Endothelial cell of umbilical vein (primary cell): Measurements from ENCODE around the gene ITIH4. TPM values are rescaled to one million over a fixed set of nuclear protein-coding genes. Genes with fewer than 3 reads are reported as not detected.

ENCODE experiments used
- BruUV-seq: library from RNA; stranded (reverse); fragments of 400-500 nt; replicated peaks from 2 replicates; lab custom pipeline; 2021; lab: Mats Ljungman, UMichigan
- CTCF ChIA-PET: fragments of 300-600, 350-600 bp; sonication (Branson Sonifier 250); formaldehyde crosslinking; loops from one replicate; lab custom pipeline; 2021; ENCODE audit warnings: antibody characterized with exemption, inconsistent platforms; lab: Charles Lee
- POLR2A ChIA-PET: fragments of 300-600, 350-600 bp; sonication (Branson Sonifier 250); formaldehyde crosslinking; loops from one replicate; lab custom pipeline; 2021; ENCODE audit warnings: antibody characterized with exemption, inconsistent platforms; lab: Charles Lee
- DNase-seq: peaks from one replicate; pipeline ENCODE4 v3.0.0-alpha.2; 2011; ENCODE audit warnings: low read depth, low spot score
- FAIRE-seq: peaks from 2 replicates; lab custom pipeline; 2011; peaks lifted over from hg19 to GRCh38; lab: Jason Lieb, UNC
- H2AFZ ChIP-seq: 2 replicates; pipeline ENCODE4 v1.6.0; 2012; ENCODE audit warnings: low read depth, low read length, control low read depth, inconsistent platforms
- H3K27ac ChIP-seq: 2 replicates; pipeline ENCODE4 v1.5.1; 2011; ENCODE audit warnings: low read depth, mild to moderate bottlenecking, control low read depth, low read length, moderate library complexity; ENCODE audit not compliant: insufficient read depth
- H3K27me3 ChIP-seq, 2 experiments: 2 replicates each; pipeline versions ENCODE4 v1.6.0 to v1.6.1; 2011; ENCODE audit warnings: low read length in 2 of 2, mixed read lengths in 1 of 2; ENCODE audit not compliant: control insufficient read depth in 2 of 2, insufficient read depth in 2 of 2
- H3K36me3 ChIP-seq, 2 experiments: 2 replicates in 1 of 2; 3 replicates in 1 of 2; pipeline ENCODE4 v1.5.1; 2011; ENCODE audit warnings: low read length in 2 of 2, mild to moderate bottlenecking in 1 of 2, moderate library complexity in 1 of 2; ENCODE audit not compliant: control insufficient read depth in 2 of 2, insufficient read depth in 2 of 2; ENCODE audit errors: extremely low read depth in 1 of 2
- H3K4me1 ChIP-seq: 3 replicates; pipeline ENCODE4 v1.5.1; 2011; ENCODE audit warnings: mild to moderate bottlenecking, low read length; ENCODE audit not compliant: control insufficient read depth, insufficient read depth; ENCODE audit errors: extremely low read depth
- H3K4me2 ChIP-seq: 2 replicates; pipeline ENCODE4 v1.6.1; 2011; ENCODE audit warnings: low read length, control low read depth, mixed read lengths; ENCODE audit not compliant: insufficient read depth
- H3K4me3 ChIP-seq, 3 experiments: fragments of 200-600 bp in 1 of 3; sonication (generic), shearing (Covaris generic) in 1 of 3; replicated peaks in 1 of 3; 2 replicates each; pipeline ENCODE4 v1.5.1; 2011 to 2016; ENCODE audit warnings: control low read depth in 3 of 3, low read length in 3 of 3, mild to moderate bottlenecking in 2 of 3, inconsistent platforms in 1 of 3, low read depth in 1 of 3, moderate library complexity in 1 of 3; ENCODE audit not compliant: insufficient read depth in 1 of 3
- H3K79me2 ChIP-seq: 2 replicates; pipeline ENCODE4 v1.6.0; 2012; ENCODE audit warnings: low read length, inconsistent platforms; ENCODE audit not compliant: control insufficient read depth, insufficient read depth
- H3K9ac ChIP-seq: replicated peaks from 2 replicates; pipeline ENCODE3; 2011; ENCODE audit warnings: low read length, control low read depth; ENCODE audit not compliant: insufficient read depth; ENCODE audit errors: extremely low read depth
- H3K9me1 ChIP-seq: replicated peaks from 3 replicates; pipeline ENCODE4 v1.6.0; 2011; ENCODE audit warnings: mild to moderate bottlenecking, low read length; ENCODE audit not compliant: control insufficient read depth, insufficient read depth; ENCODE audit errors: extremely low read depth
- H3K9me3 ChIP-seq: replicated peaks from 2 replicates; pipeline ENCODE4 v1.5.1; 2012; ENCODE audit warnings: low read length, inconsistent platforms; ENCODE audit not compliant: control insufficient read depth, insufficient read depth
- H4K20me1 ChIP-seq: replicated peaks from 2 replicates; pipeline ENCODE3; 2011; ENCODE audit warnings: mild to moderate bottlenecking, low read length; ENCODE audit not compliant: control insufficient read depth, insufficient read depth; ENCODE audit errors: extremely low read depth
- CTCF ChIP-seq, 2 donors: IDR thresholded peaks; 1 replicate in 1 of 2; 2 replicates in 1 of 2; pipeline ENCODE4 v1.5.1; 2011; ENCODE audit warnings: low read length in 2 of 2, mild to moderate bottlenecking in 2 of 2, moderate library complexity in 2 of 2, control low read depth in 1 of 2, inconsistent platforms in 1 of 2, low read depth in 1 of 2; ENCODE audit not compliant: insufficient read depth in 1 of 2; ENCODE audit errors: extremely low read depth in 1 of 2
- GATA2 ChIP-seq: IDR thresholded peaks from 2 replicates; pipeline ENCODE4 v1.7.0; 2011; ENCODE audit warnings: low read depth, mild to moderate bottlenecking, moderate library complexity, mixed read lengths, low read length; ENCODE audit not compliant: insufficient read length, insufficient read depth
- JUN ChIP-seq: IDR thresholded peaks from 2 replicates; pipeline ENCODE4 v1.6.1; 2011; ENCODE audit warnings: borderline replicate concordance, low read depth; ENCODE audit not compliant: insufficient read length, insufficient read depth
- MAX ChIP-seq: IDR thresholded peaks from 2 replicates; pipeline ENCODE4 v1.6.1; 2011; ENCODE audit not compliant: insufficient read depth, insufficient read length
- MYC ChIP-seq: IDR thresholded peaks from one replicate; pipeline ENCODE4 v1.6.1; 2011; ENCODE audit warnings: mild to moderate bottlenecking, low read depth, low read length
- POLR2A ChIP-seq: IDR thresholded peaks from 2 replicates; pipeline ENCODE4 v1.6.1; 2012; ENCODE audit warnings: low read depth, mild to moderate bottlenecking, control low read depth, low read length
- POLR2AphosphoS5 ChIP-seq: IDR thresholded peaks from 2 replicates; pipeline ENCODE4 v1.6.1; 2012; ENCODE audit warnings: low read depth, mild to moderate bottlenecking, control low read depth, low read length, moderate library complexity; ENCODE audit not compliant: insufficient read depth
- dilution Hi-C: fragments of 300-500 bp; cut with MboI; formaldehyde crosslinking; loops from one replicate; pipeline ENCODE4 v1.15.0; 2019; ENCODE audit warnings: low sequenced_read_pairs; ENCODE audit not compliant: extremely low pct_ligation_motif_present
- intact Hi-C: fragments of 100-400 bp; cut with micrococcal nuclease; formaldehyde crosslinking; loops from one replicate; pipeline ENCODE4 v1.10.0; 2022
- polyA plus RNA-seq, 4 experiments: library from polyadenylated mRNA; depleted of rRNA in 3 of 4; stranded (reverse) in 3 of 4; unstranded in 1 of 4; fragments of >200 nt; gene quantifications; 2 replicates each; pipeline versions ENCODE4 v1.2.1 to v1.2.3, GENCODE V29; 2011 to 2012; ENCODE audit warnings: missing spikeins in 1 of 4
- total RNA-seq: library from RNA; stranded (reverse); gene quantifications from 2 replicates; pipeline ENCODE4 v1.2.3, GENCODE V29; 2021

Gene ITIH4
- total and polyA plus RNA-seq, 2 donors (not counting 3 experiments of a cell fraction or from before 2014, with no cell fraction given), result 0.17 to 2.4 TPM

- intact Hi-C loops (no loop called here), dilution Hi-C loops (no loop called here)
- ChIA-PET CTCF (interaction anchor here (1.6 to 2.8 kb wide), 3 partner anchors 17 to 40 kb away, joined by 4 to 10 read pairs (median 7); no protein-coding TSS in a partner anchor), POLR2A (no interaction called here)
- H4K20me1 ChIP-seq, result no peaks in the 10 kb centered on the region
- peaks cover 0 to 5% of the 10 kb centered on the region in 2 experiments for H3K36me3 ChIP-seq
- no peak overlapping the region for H2AFZ ChIP-seq
- no peak overlapping the region for H3K4me2 ChIP-seq
- FAIRE-seq, result no peak
- H3K27me3 ChIP-seq, result no peaks in the 10 kb centered on the region
- no peak overlapping the region for H3K27ac ChIP-seq
- no peaks in the 10 kb centered on the region for H3K79me2 ChIP-seq
- no peak overlapping the region for H3K9ac ChIP-seq
- no peak overlapping the region for H3K4me3 ChIP-seq
- TF ChIP-seq POLR2AphosphoS5 (no peak), JUN (no peak), POLR2A (no peak), GATA2 (no peak), MAX (no peak)
- DNase-seq, result no peak
- H3K9me3 ChIP-seq, result no peaks in the 10 kb centered on the region
- H3K4me1 ChIP-seq, result no peaks in the 10 kb centered on the region
- no peaks in the 10 kb centered on the region for H3K9me1 ChIP-seq
- no TSS peak for BruUV-seq
Measured at GRCh38 chr3:52838561-52839267, 8.2 kb upstream of the ITIH4 start.

- H3K27me3 ChIP-seq, result no peaks in the 10 kb centered on the region
- H3K27ac ChIP-seq, result no peak overlapping the region
- ChIA-PET CTCF (interaction anchor here (1.0 to 2.8 kb wide), 6 partner anchors 8 to 38 kb away, joined by 3 to 10 read pairs (median 4); no protein-coding TSS in a partner anchor), POLR2A (no interaction called here)
- H3K4me1 ChIP-seq, result no peaks in the 10 kb centered on the region
- BruUV-seq, result no TSS peak
- DNase-seq (no peak), FAIRE-seq (no peak)
- peaks cover 0 to 5% of the 10 kb centered on the region in 2 experiments for H3K36me3 ChIP-seq
- dilution Hi-C loops, result no loop called here
- H3K9me3 ChIP-seq, result no peaks in the 10 kb centered on the region
- H3K4me2 ChIP-seq, result no peak overlapping the region
- no peaks in the 10 kb centered on the region for H4K20me1 ChIP-seq
- intact Hi-C loops, result no loop called here
- H3K79me2 ChIP-seq, result no peaks in the 10 kb centered on the region
- H2AFZ ChIP-seq, result no peak overlapping the region
- no peaks in the 10 kb centered on the region for H3K9me1 ChIP-seq
- TF ChIP-seq MYC, result no peak
- no peak for TF ChIP-seq CTCF (IDR thresholded peaks at IDR 0.05; ENCODE audit: extremely low read depth in 1 of 2, insufficient read depth in 1 of 2, low read depth in 1 of 2, low read length in 2 of 2)
- no peak for TF ChIP-seq POLR2AphosphoS5
- no peak for TF ChIP-seq POLR2A
- no peak for TF ChIP-seq JUN
- TF ChIP-seq MAX, result no peak
- no peak for TF ChIP-seq GATA2
- no peak overlapping the region for H3K9ac ChIP-seq
- no peak overlapping the region for H3K4me3 ChIP-seq
Measured at GRCh38 chr3:52836986-52837385, 6.5 kb upstream of the ITIH4 start.
